ENCODE data around the gene PDE8B. TPM values are rescaled to one million over a fixed set of nuclear protein-coding genes. Genes with fewer than 3 reads are reported as not detected.

Gene PDE8B
- polyA plus RNA-seq, 1 donor (not counting 4 experiments of a cell fraction or from before 2014, with no cell fraction given), result not detected

DNA sequence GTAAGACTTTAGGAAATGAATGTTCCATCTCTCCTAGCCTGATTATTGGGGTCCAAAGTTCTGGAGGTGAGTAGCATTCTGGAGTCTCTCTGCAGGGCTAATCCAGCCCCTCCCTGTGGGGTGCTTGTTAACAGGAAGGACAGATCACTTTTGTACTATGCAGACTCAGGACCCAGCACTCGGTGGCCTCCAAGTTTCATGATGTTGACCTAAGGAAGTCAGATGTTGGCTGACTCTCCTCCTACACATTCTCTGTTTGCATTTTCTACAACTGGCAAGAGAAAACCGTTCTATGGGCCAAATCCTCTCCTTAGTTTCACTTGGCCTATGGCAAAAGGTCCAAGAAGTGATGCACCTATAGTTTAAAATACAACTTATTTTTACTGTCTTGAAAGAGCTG lies 5.5 kb upstream of the PDE8B start:
- FAIRE-seq (no peak), DNase-seq (ENCODE audit: low read depth, low spot score) (no peak)
- Histone ChIP-seq H3K4me1 (ENCODE audit: control insufficient read depth, extremely low read depth, insufficient read depth, low read length) (no peaks in the 10 kb centered on the region), H3K9ac (ENCODE audit: control insufficient read depth, extremely low read depth, insufficient read depth, low read length) (no peak overlapping the region), H4K20me1 (ENCODE audit: control insufficient read depth, extremely low read depth, insufficient read depth, low read length) (no peaks in the 10 kb centered on the region), H2AFZ (ENCODE audit: control insufficient read depth, low read length) (no peak overlapping the region), H3K4me2 (ENCODE audit: control insufficient read depth, extremely low read depth, insufficient read depth, low read depth, low read length) (no peak overlapping the region), H3K27ac (ENCODE audit: control insufficient read depth, insufficient read depth, low read length) (no peak overlapping the region), H3K79me2 (ENCODE audit: control insufficient read depth, insufficient read depth, low read length) (no peaks in the 10 kb centered on the region), H3K4me3 (ENCODE audit: control insufficient read depth in 2 of 3, extremely low read depth in 1 of 3, insufficient read depth in 2 of 3, low read depth in 1 of 3, low read length in 3 of 3) (no peak overlapping the region), H3K36me3 (ENCODE audit: control insufficient read depth in 2 of 2, extremely low read depth in 1 of 2, insufficient read depth in 2 of 2, low read length in 2 of 2) (no peaks in the 10 kb centered on the region), H3K9me1 (ENCODE audit: control insufficient read depth, extremely low read depth, insufficient read depth, low read length) (no peaks in the 10 kb centered on the region), H3K27me3 (ENCODE audit: control insufficient read depth, extremely low read depth, insufficient read depth, low read length) (peaks cover 27% of the 10 kb centered on the region), H3K9me3 (ENCODE audit: control insufficient read depth, low read depth, low read length) (no peaks in the 10 kb centered on the region)
- dilution Hi-C loops (cut with MboI; ENCODE audit: extremely low pct_ligation_motif_present, low sequenced_read_pairs), result no loop called here
- TF ChIP-seq, protein P1, sequence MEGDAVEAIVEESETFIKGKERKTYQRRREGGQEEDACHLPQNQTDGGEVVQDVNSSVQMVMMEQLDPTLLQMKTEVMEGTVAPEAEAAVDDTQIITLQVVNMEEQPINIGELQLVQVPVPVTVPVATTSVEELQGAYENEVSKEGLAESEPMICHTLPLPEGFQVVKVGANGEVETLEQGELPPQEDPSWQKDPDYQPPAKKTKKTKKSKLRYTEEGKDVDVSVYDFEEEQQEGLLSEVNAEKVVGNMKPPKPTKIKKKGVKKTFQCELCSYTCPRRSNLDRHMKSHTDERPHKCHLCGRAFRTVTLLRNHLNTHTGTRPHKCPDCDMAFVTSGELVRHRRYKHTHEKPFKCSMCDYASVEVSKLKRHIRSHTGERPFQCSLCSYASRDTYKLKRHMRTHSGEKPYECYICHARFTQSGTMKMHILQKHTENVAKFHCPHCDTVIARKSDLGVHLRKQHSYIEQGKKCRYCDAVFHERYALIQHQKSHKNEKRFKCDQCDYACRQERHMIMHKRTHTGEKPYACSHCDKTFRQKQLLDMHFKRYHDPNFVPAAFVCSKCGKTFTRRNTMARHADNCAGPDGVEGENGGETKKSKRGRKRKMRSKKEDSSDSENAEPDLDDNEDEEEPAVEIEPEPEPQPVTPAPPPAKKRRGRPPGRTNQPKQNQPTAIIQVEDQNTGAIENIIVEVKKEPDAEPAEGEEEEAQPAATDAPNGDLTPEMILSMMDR (optimal IDR thresholded peaks at IDR 0.05 in 1 of 3, IDR thresholded peaks at IDR 0.05 in 1 of 3, conservative IDR thresholded peaks at IDR 0.05 in 1 of 3; ENCODE audit: extremely low read depth in 1 of 3, insufficient read depth in 2 of 3, low read length in 3 of 3), result no peak
- no peak for TF ChIP-seq EZH2 (IDR thresholded peaks at IDR 0.05; ENCODE audit: low read length)

GRCh38 chr5:77208507-77209163 lies 1.8 kb upstream of the PDE8B start:
- Histone ChIP-seq H4K20me1 (ENCODE audit: control insufficient read depth, extremely low read depth, insufficient read depth, low read length) (no peaks in the 10 kb centered on the region), H3K27ac (ENCODE audit: control insufficient read depth, insufficient read depth, low read length) (no peak overlapping the region), H3K4me1 (ENCODE audit: control insufficient read depth, extremely low read depth, insufficient read depth, low read length) (no peaks in the 10 kb centered on the region), H3K27me3 (ENCODE audit: control insufficient read depth, extremely low read depth, insufficient read depth, low read length) (peaks cover 54% of the 10 kb centered on the region), H3K4me3 (ENCODE audit: control insufficient read depth in 2 of 3, extremely low read depth in 1 of 3, insufficient read depth in 2 of 3, low read depth in 1 of 3, low read length in 3 of 3) (no peak overlapping the region), H3K9me1 (ENCODE audit: control insufficient read depth, extremely low read depth, insufficient read depth, low read length) (no peaks in the 10 kb centered on the region), H3K9ac (ENCODE audit: control insufficient read depth, extremely low read depth, insufficient read depth, low read length) (no peak overlapping the region), H3K79me2 (ENCODE audit: control insufficient read depth, insufficient read depth, low read length) (no peaks in the 10 kb centered on the region), H2AFZ (ENCODE audit: control insufficient read depth, low read length) (no peak overlapping the region), H3K4me2 (ENCODE audit: control insufficient read depth, extremely low read depth, insufficient read depth, low read depth, low read length) (no peak overlapping the region), H3K9me3 (ENCODE audit: control insufficient read depth, low read depth, low read length) (no peaks in the 10 kb centered on the region), H3K36me3 (ENCODE audit: control insufficient read depth in 2 of 2, extremely low read depth in 1 of 2, insufficient read depth in 2 of 2, low read length in 2 of 2) (no peaks in the 10 kb centered on the region)
- TF ChIP-seq, protein P1 (optimal IDR thresholded peaks at IDR 0.05 in 1 of 3, IDR thresholded peaks at IDR 0.05 in 1 of 3, conservative IDR thresholded peaks at IDR 0.05 in 1 of 3; ENCODE audit: extremely low read depth in 1 of 3, insufficient read depth in 2 of 3, low read length in 3 of 3), result no peak
- no peak for TF ChIP-seq EZH2 (IDR thresholded peaks at IDR 0.05; ENCODE audit: low read length)
- dilution Hi-C loops (cut with MboI; ENCODE audit: extremely low pct_ligation_motif_present, low sequenced_read_pairs), result no loop called here
- FAIRE-seq, result no peak
- DNase-seq (ENCODE audit: low read depth, low spot score), result no peak

Measured in keratinocyte (primary cell).